Activated T-helper 1 cell treated with Interleukin-2 at 50 U/mL for 16 hours (primary cell): ENCODE measurements around the gene PDCD1.

Source experiments
- DNase-seq: peaks from one replicate; pipeline ENCODE4 v3.0.0-alpha.2; 2020; ENCODE audit warnings: low read depth

Gene PDCD1

DNA sequence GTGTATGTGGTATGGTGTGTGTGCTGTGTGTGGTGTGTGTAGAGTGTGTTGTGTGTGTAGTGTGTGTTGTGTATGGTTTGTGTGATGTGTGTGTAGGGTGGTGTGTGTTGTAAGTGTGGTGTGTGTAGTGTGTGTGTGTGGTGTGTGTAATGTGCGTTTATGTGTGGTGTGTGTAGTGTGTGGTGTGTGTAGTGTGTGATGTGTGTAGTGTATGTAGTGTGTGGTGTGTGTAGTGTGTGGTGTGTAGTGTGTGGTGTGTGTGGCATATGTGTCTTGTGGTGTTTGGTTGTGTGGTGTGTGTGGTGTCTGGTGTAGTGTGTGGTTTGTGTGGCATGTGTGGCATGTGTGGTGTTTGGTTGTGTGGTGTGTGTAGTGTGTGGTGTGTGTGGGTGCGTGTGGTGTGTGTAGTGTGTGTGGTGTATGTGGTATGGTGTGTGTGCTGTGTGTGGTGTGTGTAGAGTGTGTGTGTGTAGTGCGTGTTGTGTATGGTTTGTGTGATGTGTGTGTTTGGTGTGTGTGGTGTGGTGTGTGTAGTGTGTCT, 6.8 kb upstream of the PDCD1 start:
- DNase-seq, result no peak

- DNase-seq, result no peak
Measured at GRCh38 chr2:241864850-241865213, 6.1 kb upstream of the PDCD1 start.

DNA sequence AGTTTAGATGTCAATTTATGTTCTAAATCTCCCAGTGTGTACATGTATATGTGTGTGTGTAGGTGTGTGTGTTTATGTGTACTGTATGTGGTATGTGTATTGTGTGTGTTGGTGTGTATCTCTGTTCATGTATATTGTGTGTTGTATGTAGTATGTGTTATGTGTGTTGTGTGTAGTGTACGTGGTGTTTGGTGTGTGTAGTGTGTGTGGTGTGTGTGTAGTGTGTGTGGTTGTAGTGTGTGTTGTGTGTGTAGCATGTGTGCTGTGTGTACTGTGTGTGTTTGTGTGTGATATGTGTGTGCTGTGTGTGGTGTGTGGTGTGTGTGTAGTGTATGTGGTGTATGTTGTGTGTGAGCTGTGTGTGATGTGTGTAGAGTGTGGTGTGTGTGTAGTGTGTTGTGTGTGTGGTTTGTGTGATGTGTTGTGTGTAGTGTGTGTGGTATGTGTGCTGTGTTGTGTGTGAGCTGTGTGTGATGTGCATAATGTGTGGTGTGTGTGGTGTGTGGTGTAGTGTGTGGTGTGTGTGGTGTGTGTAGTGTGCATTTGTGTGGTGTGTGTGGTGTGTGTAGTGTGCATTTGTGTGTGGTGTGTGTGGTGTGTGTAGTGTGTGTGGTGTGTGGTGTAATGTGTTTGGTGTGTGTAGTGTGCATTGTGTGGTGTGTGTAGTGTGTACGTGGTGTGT, 5.6 kb upstream of the PDCD1 start:
- DNase-seq, result no peak

GRCh38 chr2:241863536-241863954, 4.9 kb upstream of the PDCD1 start:
- DNase-seq, result no peak

DNA sequence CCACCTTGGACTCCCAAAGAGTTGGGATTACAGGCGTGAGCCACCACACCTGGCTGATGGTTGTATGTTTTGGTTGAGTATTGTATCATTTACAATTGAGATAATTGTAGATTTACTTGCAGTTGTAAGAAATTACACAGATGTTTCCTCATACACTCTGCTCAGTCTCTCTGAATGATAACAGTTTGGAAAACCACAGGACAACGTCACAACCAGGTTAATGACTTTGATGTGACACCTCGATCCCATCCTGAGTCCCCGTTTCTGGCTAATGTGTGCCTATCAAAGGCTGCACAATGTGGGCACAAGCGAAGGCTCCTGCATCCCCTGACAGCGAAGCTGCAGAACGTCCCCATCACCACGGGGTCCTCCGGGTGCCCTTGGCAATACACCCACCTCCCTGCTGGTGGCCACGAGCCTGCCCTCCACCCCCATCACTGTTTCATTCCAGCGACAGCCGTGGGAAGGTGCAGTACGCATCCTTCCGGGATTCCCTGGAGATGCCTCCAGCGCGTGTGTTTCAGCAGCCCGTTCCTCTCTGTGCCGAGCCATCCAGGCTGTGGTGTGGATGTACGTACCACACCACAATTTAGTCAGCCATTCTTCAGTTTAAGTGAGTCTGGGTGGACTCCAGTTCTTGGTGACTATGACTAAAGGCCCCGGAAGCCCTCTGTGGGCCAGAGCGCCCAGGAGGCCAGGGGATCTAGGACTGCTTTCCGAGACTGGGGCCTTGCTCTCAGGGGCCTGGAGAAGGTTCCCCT, 4.3 kb upstream of the PDCD1 start:
- DNase-seq, result no peak

- DNase-seq, result no peak
Measured at GRCh38 chr2:241862093-241862492, 3.4 kb upstream of the PDCD1 start.

DNA sequence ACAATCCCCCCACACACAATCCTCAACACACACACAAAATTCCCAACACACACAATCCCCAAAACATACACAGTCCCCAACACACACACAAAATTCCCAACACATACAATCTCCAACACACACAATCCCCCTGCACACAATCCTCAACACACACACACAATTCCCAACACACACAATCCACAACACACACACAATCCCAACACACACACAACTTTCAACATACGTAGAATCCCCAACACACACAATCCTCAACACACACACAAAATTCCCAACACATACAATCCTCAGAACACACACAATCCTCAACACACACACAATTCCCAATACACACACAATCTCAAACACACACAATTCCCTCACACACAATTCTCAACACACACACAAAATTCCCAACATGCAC, 2.6 kb upstream of the PDCD1 start:
- no peak for DNase-seq

DNA sequence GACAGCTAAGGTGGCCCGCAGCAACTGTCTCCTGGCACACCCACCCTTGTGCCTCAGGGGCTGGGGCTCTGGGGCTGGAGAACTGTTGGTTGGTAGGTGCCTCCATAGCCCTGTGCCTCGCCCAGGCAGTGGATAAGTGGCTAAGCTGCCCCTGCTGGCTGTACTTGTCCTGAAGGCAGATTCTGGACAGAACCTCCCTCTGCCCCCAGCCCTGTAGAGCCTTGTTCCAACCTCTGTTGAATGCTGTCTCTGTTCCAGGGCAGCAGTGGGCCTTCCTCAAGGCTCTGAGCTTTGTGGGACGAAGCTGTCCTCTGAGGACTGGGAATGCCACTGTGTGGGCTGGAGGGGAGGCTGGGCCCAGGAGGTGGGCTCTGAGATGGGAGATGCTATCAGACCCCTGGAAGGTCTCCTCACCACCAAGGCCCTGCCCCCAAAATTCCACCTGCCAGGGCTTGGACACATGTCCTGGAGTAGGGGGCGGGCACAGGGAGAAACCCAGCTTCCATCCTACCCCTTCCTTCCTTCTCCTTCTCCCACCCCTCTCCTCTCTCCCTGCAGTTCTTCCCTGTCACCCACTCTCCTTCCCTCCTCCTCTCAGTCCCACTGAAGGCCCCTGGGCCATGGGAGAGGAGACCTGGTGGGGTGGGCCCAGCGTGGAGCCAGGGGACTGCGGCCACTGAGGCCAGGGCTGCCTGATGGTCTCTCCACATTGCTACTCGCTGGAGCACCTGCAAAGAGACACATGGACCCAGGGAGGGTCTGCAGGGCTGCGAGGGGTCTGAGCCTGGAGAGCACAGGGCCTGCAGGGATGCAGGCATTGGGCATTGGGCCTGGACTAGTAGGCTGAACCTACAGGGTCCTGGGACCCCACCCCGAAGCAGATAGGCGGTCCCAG, 1.7 kb upstream of the PDCD1 start:
- no peak for DNase-seq

DNA sequence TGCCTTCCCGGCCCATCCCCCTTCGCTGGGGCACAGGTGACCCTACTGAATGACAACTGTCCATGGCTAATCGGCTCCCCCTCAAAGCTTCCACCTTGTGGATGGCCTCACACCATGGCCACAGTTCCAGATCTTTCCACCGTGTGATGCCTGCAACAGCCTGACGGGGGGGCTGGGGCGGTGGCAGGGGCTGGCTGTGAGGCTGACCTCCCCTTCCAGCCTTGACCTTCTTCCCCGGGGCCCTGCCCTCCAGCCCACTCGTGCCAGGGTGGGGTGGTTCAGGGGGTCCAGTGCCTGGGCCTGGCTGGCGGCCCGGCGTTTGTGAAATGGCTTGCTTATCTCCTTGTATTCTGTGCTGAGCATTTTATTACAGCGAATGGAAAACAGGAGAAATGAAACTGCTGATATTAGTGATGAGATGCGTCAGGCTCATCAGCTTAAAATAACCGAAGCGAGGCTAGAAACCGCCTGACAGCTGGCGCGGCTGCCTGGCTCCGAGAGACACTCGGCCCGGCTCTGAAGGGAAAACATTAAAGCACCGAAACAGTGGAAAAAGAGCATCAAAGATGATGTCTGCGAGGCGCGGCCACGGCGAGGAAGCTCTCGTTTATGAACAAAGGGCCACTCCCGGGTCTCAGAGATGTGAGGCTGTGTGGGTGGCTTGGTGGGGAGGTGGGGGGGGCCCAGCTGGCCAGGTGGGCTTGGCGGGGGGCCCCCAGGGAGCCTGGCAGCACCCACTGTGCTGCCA, 916 bp upstream of the PDCD1 start:
- no peak for DNase-seq

DNA sequence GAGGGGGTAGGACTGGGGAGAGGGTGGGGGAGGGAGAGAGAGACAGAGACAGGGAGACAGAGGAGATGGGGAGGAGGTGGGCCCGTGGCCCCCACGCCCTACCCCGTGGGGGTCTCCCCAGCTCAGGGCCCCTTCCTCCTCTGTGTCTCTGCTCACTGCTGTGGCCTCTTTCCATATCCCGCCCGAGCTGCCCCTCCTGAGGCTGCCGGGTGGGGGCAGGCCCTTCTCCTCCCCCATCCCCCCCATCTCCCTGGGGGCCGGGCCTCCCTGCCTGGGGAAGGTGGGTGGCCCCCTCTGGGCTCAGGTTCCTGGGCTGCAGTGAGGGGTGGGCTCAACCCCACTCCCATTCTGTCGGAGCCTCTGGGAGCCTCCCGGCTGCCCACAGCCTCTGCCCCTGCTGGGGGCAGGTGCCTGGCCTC, 332 bp upstream of the PDCD1 start:
- no peak for DNase-seq

DNA sequence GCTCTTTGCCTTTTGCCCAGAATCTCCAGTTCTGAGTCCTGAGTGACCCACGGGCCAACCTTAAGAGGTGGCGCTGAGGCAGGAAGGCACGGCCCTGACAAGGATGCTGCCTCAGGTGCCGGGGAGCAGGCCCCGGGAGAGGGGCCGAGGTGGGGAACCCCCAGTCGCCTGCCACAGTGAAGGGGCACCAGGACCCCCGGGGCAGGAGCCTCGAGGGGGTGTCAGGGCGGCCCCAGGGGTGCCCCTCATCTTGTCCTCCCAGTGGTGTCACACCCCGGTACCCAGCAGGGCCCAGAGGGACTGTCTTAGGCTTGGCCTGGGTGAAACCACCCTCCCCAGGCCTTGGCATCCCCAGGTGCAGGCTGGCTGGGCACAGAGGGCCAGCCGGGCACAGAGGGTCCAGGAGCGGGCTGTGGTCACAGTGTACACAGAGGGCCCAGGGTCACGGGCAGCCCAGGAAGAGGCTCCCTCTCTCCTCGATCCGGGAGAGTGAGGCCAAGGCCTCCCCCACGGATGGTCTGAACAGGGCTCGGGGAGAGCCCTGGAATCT, 1.0 kb downstream of the PDCD1 start:
- no peak for DNase-seq

GRCh38 chr2:241857041-241857541, 1.6 kb downstream of the PDCD1 start:
- no peak for DNase-seq

DNA sequence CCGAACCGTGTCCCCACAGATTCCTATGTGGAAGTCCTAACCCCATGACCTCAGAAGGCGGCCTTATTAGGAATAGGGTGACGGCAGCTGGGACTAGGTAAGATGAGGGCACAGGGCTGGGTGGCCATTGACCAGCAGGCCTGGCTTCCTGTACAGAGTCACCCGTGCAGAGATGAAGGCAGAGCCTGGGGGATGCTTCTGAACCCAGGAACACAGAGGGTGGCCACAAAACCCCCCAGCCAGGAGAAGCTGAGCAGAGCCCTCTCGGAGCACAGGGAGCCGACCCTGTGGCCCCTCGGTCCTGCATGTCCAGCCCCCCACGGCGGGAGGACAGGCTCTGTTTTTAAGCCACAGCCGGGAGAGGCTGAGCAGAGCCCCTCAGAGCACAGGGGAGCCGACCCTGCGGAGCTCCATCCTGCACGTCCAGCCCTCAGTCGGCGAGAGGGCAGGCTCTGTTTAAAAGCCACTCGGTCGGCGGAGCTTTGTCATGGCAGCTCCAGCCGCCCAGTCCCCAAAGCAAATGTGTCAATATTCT, 2.7 kb downstream of the PDCD1 start:
- DNase-seq, result no peak

- DNase-seq, result no peak
Measured at GRCh38 chr2:241855245-241855887, 3.3 kb downstream of the PDCD1 start.

DNA sequence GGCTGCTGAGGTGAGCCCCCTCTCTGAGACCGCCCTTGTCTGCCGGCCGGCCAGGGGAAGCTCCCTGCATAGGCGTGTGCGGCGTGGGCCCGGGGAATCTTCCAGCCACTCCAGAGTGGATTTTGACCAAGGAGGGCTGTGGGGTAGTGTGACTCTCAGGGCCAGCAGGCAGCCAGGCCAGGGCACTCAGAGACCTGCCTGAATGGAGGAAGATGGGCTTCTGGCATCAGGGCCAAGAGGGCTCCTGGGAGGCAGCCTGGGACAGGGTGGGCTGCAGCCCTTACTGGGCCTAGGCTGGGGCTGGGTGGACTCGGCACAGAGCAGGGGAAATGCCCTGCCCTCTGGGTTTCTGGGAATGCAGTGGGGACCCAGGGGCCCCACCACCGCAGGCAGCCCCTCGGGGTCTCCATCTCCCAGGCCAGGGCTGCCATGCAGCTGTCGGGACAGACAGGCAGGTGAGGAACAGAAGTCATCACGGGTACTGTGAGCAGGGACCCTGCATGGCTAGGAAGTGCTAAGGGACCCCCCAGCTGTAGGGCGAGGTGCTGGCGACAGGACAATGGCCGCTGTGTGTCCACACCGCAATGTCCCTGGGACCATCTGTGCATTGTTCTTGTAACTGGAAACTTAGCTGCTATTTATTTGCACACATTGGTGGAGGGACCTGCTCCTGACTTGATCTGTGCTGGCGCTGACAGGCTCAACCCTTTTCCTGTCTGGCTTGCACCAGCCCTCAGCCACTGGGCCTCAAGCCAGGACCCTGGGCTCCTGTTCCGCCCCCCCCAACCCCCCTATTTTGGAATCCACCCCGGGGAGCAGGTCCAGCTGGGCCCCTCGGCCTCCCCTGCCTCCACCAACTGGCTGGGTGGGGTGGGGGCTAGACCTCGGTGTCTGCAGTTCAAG, 4.1 kb downstream of the PDCD1 start:
- no peak for DNase-seq

GRCh38 chr2:241853651-241854341, 4.9 kb downstream of the PDCD1 start:
- DNase-seq, result no peak

GRCh38 chr2:241852981-241853631, 5.6 kb downstream of the PDCD1 start:
- DNase-seq, result no peak
